NCI-H2107 (cell line): ENCODE measurements around the gene PLAC8.
"Not testable (repeated sequence)": the region's sequence is repeated elsewhere in the genome, so short reads cannot be mapped to it uniquely, and the experiment has no call there.

ENCODE experiments used
- DNase-seq: peaks from one replicate; lab custom pipeline; 2025; lab: John Stamatoyannopoulos, UW

The PLAC8 gene

GRCh38 chr4:83067058-83067639, 47.4 kb downstream of the PLAC8 start:
- no peak for DNase-seq

DNA sequence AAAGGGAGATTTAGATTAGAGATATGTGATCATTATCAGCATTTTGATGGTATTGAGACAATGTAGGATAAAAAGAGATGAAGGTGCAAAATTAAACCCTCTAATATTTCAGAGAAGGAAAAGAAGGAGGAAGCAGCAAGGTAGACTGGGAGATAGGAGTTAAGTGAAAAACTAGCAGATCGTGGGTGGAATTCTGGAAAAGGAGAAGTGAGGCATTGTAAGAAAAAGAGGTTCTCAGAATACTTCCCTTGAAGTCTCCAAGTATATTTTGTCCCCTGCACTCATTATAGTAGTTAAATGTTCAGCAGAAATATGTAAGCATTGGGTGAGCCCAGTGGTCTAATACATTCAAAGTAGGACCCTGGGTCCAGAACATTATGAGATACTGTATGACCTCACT, 49.3 kb downstream of the PLAC8 start:
- DNase-seq: no peak

- DNase-seq: no peak
These were observed 51.8 kb downstream of the PLAC8 start for GRCh38 chr4:83062739-83063138.

DNA sequence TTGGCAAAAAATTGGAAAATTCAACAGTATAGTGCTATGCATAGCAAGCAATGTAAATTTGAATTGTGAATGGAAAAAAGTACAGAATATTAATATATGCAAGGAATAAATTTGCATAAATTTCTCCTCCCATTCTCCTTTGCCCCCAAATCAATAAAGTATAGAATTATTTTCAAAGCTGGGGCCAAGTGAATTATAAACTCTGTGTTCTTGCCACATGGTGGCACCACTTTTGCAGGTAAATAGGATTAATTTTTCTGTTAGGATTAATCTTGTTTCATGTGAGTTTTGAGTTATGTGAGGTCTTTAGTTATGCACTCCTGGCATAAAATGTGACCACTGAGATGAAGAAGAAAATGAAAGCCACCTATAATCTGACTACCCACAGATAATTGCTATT, 59.6 kb downstream of the PLAC8 start:
- no peak for DNase-seq

DNA sequence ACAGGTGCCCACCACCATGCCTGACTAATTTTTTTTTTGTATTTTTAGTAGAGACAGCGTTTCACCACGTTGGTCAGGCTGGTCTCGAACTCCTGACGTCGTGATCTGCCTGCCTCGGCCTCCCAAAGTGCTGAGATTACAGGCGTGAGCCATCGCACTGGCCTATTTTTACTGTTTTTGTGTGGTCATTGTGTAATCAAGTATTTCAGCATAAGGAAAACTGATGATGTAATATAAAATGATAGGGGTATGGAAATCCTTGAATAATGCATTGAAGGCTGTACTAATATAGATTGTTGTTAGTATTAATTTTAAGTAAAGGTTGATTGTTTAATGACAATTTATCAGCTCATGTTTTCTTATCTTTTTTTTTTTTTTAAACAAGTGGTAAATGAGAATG, 65.7 kb downstream of the PLAC8 start:
- not testable (repeated sequence) for DNase-seq

- DNase-seq: no peak
These were observed 67.6 kb downstream of the PLAC8 start for GRCh38 chr4:83046693-83047473.

DNA sequence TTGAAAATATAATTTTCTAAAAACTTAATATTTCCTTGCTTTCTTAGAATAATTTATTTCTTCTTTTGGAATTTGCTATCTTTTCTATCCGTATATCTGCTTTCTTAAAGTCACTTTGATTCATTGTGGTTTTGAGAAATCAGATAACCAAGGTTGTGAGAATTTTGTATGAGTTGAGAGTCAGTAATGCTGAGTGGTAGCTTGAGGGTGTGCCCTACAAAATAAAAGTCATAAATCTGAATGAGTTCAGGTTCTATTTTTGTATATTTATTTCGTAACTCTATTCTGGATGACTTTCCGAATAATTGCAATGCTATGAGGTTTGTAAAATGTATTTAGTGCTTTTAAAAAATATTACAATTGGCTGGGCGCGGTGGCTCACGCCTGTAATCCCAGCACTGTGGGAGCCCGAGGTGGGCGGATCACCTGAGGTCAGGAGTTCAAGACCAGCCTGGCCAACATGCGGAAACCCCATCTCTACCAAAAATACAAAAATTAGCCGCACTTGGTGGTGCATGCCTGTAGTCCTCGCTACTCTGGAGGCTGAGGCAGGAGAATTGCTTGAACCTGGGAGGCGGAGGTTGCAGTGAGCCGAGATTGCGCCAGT, 70.6 kb downstream of the PLAC8 start:
- DNase-seq: no peak

GRCh38 chr4:83043157-83043556, 71.4 kb downstream of the PLAC8 start:
- DNase-seq: not testable (repeated sequence)

GRCh38 chr4:83040269-83040668, 74.3 kb downstream of the PLAC8 start:
- no peak for DNase-seq
